ENCODE results near the gene BMPER.

BMPER gene

GRCh38 chr7:34059136-34059828, 153.9 kb downstream of the BMPER start:
- in situ Hi-C loops (cut with MboI; ENCODE audit: low sequenced_read_pairs) = no loop called here

- in situ Hi-C loops (cut with MboI; ENCODE audit: low sequenced_read_pairs) = no loop called here
Observed at GRCh38 chr7:34060196-34060947, 155.0 kb downstream of the BMPER start.

DNA sequence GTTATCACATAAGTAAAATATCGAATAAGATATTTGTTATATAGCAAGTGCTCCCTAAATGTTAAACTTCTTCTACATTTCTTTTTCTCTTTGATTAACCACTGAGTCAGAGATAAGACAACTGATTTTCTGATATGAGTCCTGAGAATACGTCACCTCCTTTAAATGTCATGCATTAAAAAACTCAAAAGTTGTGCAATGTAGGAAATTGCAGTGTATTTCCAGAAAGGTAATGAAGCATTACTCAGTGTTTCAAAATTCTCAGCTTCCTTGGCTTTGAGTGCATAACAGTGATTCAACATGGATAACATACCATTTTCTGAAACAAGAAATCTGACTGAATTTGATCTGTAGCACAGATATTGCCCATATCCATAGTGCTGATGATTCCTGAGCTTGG, 155.8 kb downstream of the BMPER start:
- in situ Hi-C loops (cut with MboI; ENCODE audit: low sequenced_read_pairs) = no loop called here

DNA sequence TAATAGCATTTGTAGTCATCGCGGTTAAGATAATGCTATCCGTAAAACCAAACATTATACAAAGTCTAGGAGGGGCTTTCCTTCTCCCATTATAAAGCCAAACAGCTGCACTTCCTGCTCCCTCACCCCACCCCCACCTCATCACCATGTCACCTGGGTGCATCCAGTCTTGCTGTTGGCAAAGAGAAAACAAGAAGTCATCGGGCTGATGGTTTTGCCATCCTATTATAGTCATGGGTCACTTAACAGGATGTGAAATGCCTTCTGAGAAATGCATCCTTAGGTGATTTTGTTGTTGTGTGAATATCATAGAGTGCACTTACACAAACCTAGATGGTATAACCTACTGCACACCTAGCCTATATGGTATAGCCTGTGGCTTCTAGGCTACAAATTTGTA, 157.0 kb downstream of the BMPER start:
- in situ Hi-C loops (cut with MboI; ENCODE audit: low sequenced_read_pairs) = no loop called here

- in situ Hi-C loops (cut with MboI; ENCODE audit: low sequenced_read_pairs) = no loop called here
Observed at GRCh38 chr7:34062826-34063225, 157.5 kb downstream of the BMPER start.

GRCh38 chr7:34064519-34065158, 159.3 kb downstream of the BMPER start:
- in situ Hi-C loops (cut with MboI; ENCODE audit: low sequenced_read_pairs) = no loop called here

DNA sequence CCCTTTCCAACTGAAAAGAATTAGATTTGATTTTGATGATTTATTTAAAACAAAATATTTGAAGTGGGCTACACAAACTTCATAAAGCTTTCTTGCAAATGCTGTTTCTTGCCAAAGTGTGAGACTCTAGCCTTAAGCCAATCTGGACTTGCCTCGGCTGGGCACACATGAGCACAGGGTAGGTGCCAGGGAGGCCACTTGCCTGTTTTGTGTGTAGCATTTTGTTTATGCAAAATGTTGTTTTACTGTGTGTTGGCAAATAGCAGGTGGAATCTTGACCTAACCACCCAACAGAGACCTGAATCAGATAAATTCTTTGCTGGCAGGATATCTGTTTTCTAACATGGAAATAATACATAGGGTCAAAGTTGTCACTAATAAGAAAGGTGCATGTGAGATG, 161.1 kb downstream of the BMPER start:
- in situ Hi-C loops (cut with MboI; ENCODE audit: low sequenced_read_pairs) = no loop called here

GRCh38 chr7:34067005-34067778, 161.9 kb downstream of the BMPER start:
- in situ Hi-C loops (cut with MboI; ENCODE audit: low sequenced_read_pairs) = no loop called here

- in situ Hi-C loops (cut with MboI; ENCODE audit: low sequenced_read_pairs) = no loop called here
Observed at GRCh38 chr7:34069676-34070075, 164.3 kb downstream of the BMPER start.

GRCh38 chr7:34070511-34071323, 165.4 kb downstream of the BMPER start:
- in situ Hi-C loops (cut with MboI; ENCODE audit: low sequenced_read_pairs) = no loop called here

DNA sequence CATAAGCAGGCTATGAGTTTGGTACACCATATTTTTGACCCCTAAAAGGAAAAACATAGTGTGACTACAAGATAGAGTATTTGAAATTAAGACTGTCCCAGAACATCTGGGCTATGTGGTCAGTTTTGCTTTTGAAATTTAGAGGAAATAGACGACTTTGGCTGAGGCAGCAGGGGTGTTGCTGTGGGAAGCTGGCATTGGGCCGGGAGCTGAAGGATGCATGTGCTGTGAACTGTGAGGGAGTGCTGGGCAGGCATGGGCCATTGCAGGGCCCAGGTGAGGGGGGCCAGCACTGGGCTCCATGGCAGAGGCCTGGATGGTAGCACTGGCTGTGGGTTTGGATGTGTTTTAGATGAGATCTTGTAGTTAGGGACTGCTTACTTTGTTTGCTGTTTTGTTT, 168.3 kb downstream of the BMPER start:
- in situ Hi-C loops (cut with MboI; ENCODE audit: low sequenced_read_pairs) = no loop called here

GRCh38 chr7:34074421-34074820, 169.1 kb downstream of the BMPER start:
- in situ Hi-C loops (cut with MboI; ENCODE audit: low sequenced_read_pairs) = no loop called here

- in situ Hi-C loops (cut with MboI; ENCODE audit: low sequenced_read_pairs) = no loop called here
Observed at GRCh38 chr7:34075523-34076370, 170.4 kb downstream of the BMPER start.

DNA sequence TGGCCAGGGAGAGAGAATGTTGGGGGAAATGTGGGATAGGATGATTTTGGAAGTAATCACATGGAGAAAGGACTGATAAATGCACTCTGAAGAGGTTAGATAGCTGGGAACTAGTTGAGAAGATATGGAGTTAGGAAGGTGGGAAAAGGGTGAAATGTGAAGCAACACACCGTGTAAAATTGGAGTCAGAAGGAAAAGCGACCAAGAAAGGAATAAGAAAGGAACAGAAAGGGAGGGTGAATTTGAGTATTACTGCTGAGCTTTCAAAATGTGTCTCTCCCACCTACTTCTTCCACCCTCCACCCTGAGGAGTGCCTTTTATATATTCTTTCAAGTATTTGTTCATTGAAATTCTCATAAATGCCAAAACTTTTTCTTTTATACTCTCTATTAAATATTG, 171.8 kb downstream of the BMPER start:
- in situ Hi-C loops (cut with MboI; ENCODE audit: low sequenced_read_pairs) = no loop called here

- in situ Hi-C loops (cut with MboI; ENCODE audit: low sequenced_read_pairs) = no loop called here
Observed at GRCh38 chr7:34078864-34079263, 173.5 kb downstream of the BMPER start.

DNA sequence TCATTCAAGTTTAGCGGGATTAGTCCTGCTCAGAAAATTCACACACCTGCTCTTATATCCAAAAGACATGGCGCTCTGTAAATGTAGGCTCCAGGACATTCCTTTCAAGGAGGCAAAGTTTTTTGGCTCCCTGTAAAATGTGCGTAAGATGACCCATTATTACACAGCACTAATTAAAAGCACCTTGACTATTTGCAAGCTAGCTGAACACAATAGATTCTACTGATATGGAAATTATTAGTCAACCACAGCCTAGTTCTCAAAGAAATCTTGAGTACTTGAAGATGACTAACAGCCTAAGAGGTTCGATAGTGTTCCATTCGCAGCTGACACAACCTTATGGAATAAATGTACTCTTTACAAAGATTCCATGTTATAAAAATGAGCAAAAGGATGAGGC, 175.2 kb downstream of the BMPER start:
- in situ Hi-C loops (cut with MboI; ENCODE audit: low sequenced_read_pairs) = no loop called here

GRCh38 chr7:34081935-34082334, 176.6 kb downstream of the BMPER start:
- in situ Hi-C loops (cut with MboI; ENCODE audit: low sequenced_read_pairs) = no loop called here

DNA sequence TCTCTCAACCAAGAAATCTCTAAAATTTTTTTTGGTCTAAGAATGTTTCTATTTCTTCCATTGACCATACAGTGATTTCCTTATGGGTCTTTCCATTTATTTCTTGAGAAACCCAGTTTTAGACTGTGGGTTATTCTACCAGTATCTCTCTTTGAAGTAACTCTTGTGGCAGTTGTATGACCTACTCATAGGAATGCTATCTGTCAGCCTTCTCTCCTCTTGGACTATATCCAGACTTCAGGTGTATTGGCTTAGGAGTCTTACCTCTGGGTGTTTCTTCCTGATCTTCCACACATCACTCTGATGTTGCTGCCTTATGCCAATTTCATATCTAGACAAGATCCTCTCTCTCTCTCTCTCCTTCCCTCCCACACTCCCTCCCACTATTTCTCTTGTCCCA, 178.1 kb downstream of the BMPER start:
- in situ Hi-C loops (cut with MboI; ENCODE audit: low sequenced_read_pairs) = no loop called here

GRCh38 chr7:34084651-34085050, 179.3 kb downstream of the BMPER start:
- in situ Hi-C loops (cut with MboI; ENCODE audit: low sequenced_read_pairs) = no loop called here

DNA sequence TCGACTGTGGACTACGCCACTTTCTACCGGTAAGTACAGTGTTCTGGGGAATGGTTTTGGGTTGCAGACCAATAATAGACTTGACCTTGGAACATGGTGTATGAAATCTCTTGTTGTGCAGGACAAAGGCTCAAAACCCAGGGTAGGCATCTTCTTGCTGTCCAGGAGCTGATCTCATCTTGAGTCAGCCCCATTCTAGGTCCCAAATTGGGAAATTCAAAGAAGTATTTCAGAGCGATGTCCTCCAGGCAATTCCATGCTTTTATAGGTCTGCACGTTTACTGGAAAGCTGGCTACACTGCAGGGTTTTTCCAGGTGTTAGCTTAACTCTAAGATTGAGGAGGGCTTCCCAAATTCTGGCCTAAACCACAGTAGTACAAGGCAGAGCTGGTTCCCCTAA, 180.7 kb downstream of the BMPER start:
- in situ Hi-C loops (cut with MboI; ENCODE audit: low sequenced_read_pairs) = no loop called here

All from HL-60/S4 (cell line).